OCI-LY1 (cell line): ENCODE results near the gene PIAS4.

Experiments used
- CTCF ChIP-seq: fragments of 200-600 bp; sonication (generic), shearing (Covaris generic); IDR thresholded peaks from 2 replicates; pipeline ENCODE4 v1.5.1; 2017; ENCODE audit warnings: mild to moderate bottlenecking, antibody characterized with exemption, low read length, moderate library complexity, mixed read lengths
- EZH2 ChIP-seq: fragments of 200-600 bp; sonication (generic), shearing (Covaris generic); IDR thresholded peaks from 2 replicates; pipeline ENCODE4 v1.8.0; 2017; ENCODE audit warnings: borderline replicate concordance, mixed run types, mild to moderate bottlenecking, antibody characterized with exemption, low read length, moderate library complexity, mixed read lengths

GRCh38 chr19:4014541-4015491 lies 7.3 kb downstream of the PIAS4 start:
- TF ChIP-seq CTCF (no peak), EZH2 (no peak)
